Ascending aorta (tissue), 2 donors: ENCODE data around the gene EMD. TPM values are rescaled to one million over a fixed set of nuclear protein-coding genes. Genes with fewer than 3 reads are reported as not detected.
A peak's percentile ranks its signal among the peaks of the same experiment; 100 is the strongest.

ENCODE experiments used
- DNase-seq, 2 donors: peaks; one replicate each; pipeline ENCODE4 v3.0.0-alpha.2; 2019; ENCODE audit warnings: low spot score in 2 of 2
- H3K27ac ChIP-seq, 2 donors: fragments of 200-600 bp; sonication (generic); one replicate each; pipeline ENCODE4 v1.5.1; 2016 to 2017; ENCODE audit warnings: mild to moderate bottlenecking in 1 of 2
- H3K27me3 ChIP-seq: fragments of 200-600 bp; sonication (generic); one replicate; pipeline ENCODE4 v1.5.1; 2017
- H3K36me3 ChIP-seq, 2 donors: fragments of 200-600 bp; sonication (generic); one replicate each; pipeline ENCODE4 v1.5.1; 2016
- H3K4me1 ChIP-seq, 2 donors: fragments of 200-600 bp; sonication (generic); one replicate each; pipeline ENCODE4 v1.5.1; 2016 to 2017; ENCODE audit warnings: mild to moderate bottlenecking in 1 of 2
- H3K4me3 ChIP-seq, 2 donors: fragments of 200-600 bp; sonication (generic); one replicate each; pipeline ENCODE4 v1.5.1; 2016 to 2017; ENCODE audit warnings: mild to moderate bottlenecking in 1 of 2
- H3K9me3 ChIP-seq, 2 donors: fragments of 200-600 bp; sonication (generic); one replicate each; pipeline ENCODE4 v1.5.1; 2016
- intact Hi-C: fragments of 100-400 bp; cut with DNase I; formaldehyde crosslinking; loops from one replicate; pipeline ENCODE4 v1.15.1; 2023
- total RNA-seq: library from RNA; depleted of rRNA; stranded (reverse); fragments of >200 nt; gene quantifications from one replicate; pipeline ENCODE4 v1.1.0, GENCODE V29; 2016
- TF ChIP-seq, protein P1 (sequence below), 3 experiments: fragments of 200-600 bp in 2 of 3; fragments of 450-650 bp in 1 of 3; sonication (generic) in 2 of 3; IDR thresholded peaks; one replicate each; pipeline ENCODE4 v1.5.1; 2016 to 2019; ENCODE audit warnings: antibody characterized with exemption in 3 of 3, mild to moderate bottlenecking in 1 of 3, moderate library complexity in 1 of 3

The EMD gene
- total RNA-seq, 1 donor from 2014 or later, result 86.3 TPM

DNA sequence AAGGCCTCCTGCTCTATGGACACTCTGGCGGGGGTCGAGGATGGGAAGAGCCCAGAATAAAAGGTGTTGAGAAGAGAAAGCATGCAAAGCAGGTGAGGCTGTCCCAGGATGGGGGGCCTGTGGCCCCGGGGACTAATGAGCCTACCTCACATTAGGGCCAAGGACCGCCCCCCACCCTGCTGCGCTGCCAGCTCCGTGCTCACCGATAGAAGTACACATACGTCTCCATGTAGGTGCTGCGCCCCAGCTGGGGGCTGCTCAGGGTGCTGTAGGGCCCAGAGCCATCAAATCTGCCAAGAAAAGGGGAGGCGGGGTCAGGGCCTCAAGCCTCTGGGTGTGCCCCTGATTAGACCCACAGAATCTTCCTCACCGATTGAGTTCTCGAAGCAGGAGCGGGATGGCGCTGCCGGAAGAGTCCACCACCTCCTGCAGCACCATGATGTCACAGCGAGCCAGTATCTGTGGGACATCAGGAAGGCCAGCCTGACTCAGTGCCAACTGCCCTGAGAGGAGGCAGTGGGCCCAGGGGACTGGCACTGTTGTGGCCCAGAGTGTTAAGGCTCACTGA, 25.6 kb downstream of the EMD start:
- DNase-seq, result peak in 1 of 2 donors; percentile 62
- peaks cover 6 to 12% of the 10 kb centered on the region in 2 donors for H3K36me3 ChIP-seq
- TF ChIP-seq, protein P1, sequence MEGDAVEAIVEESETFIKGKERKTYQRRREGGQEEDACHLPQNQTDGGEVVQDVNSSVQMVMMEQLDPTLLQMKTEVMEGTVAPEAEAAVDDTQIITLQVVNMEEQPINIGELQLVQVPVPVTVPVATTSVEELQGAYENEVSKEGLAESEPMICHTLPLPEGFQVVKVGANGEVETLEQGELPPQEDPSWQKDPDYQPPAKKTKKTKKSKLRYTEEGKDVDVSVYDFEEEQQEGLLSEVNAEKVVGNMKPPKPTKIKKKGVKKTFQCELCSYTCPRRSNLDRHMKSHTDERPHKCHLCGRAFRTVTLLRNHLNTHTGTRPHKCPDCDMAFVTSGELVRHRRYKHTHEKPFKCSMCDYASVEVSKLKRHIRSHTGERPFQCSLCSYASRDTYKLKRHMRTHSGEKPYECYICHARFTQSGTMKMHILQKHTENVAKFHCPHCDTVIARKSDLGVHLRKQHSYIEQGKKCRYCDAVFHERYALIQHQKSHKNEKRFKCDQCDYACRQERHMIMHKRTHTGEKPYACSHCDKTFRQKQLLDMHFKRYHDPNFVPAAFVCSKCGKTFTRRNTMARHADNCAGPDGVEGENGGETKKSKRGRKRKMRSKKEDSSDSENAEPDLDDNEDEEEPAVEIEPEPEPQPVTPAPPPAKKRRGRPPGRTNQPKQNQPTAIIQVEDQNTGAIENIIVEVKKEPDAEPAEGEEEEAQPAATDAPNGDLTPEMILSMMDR (IDR thresholded peaks at IDR 0.05), result no peak
- no peaks in the 10 kb centered on the region for H3K27me3 ChIP-seq
- H3K9me3 ChIP-seq, result no peaks in the 10 kb centered on the region
- peaks cover 0 to 13% of the 10 kb centered on the region in 2 donors for H3K4me1 ChIP-seq
- H3K4me3 ChIP-seq, result no peak overlapping the region
- H3K27ac ChIP-seq, result no peak overlapping the region
- intact Hi-C loops, result loop anchor here (5.0 kb wide), 1 partner anchor 38 kb away; the partner anchor contains the start of gene FAM50A

DNA sequence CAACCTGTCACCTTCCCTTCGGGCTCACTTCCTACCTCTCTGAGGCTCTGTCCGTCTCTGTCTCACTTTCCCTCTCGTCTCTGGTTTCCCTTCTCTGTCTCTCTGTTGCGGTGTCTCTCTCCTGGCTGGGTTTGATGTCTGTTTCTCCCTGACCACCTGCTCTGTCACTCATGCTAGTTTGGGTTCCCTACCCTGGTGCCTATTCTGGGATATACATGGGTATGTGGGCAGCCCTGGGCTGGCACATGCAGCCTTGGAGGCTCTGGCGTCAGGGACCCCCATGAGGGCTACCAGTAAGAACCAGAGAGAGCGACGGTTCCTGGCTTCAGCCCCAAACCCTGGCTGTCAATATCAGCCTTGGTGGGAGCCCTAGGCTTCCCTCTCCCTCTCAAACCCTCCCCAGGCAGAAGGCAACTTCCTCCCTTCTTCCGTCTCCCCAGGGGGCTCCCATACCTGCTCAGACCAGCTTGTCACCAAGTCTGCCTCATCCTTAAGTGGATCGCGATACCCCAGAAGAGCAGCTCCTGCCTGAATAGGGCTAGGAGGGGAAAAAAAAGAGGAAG, 29.6 kb downstream of the EMD start:
- Histone ChIP-seq H3K9me3 (no peaks in the 10 kb centered on the region), H3K4me3 (peak overlapping the region; percentile 27 to 58), H3K27ac (peak overlapping the region; percentile 85 to 88), H3K36me3 (peaks cover 0 to 3% of the 10 kb centered on the region in 2 donors), H3K4me1 (peaks cover 0 to 9% of the 10 kb centered on the region in 2 donors), H3K27me3 (no peaks in the 10 kb centered on the region)
- DNase-seq, result peak in 1 of 2 donors; percentile 63
- intact Hi-C loops, result loop anchor here (5.0 kb wide), 1 partner anchor 34 kb away; the partner anchor contains the start of gene FAM50A
- TF ChIP-seq, protein P1 (IDR thresholded peaks at IDR 0.05), result no peak

DNA sequence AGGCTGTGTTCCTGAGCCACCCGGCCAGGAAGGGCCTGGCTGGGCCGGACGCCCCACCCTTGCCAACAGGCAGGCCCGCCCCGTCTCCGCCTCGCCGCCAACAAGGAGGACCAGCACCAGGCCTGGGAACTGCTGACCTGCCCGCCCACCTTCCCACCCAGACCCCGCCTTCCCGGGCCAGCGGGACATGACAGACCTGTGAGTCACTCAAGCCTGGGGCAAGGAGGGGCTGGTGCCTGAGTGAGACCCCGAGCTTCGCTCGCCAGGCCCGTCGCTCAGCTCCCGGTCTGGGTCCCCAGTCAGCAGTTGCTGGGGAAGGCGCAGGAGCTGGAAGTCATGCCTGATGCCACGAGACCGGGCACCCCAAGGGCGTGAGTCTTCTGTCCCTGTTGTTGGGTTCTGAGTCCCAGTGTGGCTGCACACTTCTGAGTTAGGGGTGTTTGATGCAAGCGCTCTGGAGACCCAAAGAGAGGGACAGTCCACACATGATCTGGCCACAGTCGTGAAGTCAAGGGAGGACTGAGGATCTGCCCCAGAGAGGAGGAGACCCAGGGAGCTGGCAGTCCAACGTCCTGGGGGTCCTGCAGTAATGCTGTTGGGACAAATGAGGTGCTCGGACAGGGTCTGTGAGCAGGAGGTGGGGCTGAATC, 30.3 kb downstream of the EMD start, which contains the start of gene DNASE1L1:
Gene DNASE1L1 (minus strand): TSS at position 33 of the 650 bp plus-strand sequence. CDS start 3,686 bp downstream, outside the sequence.
- DNase-seq, result peak; percentile 89 to 96
- no peaks in the 10 kb centered on the region for H3K9me3 ChIP-seq
- H3K4me3 ChIP-seq, result peak within 1 kb of the TSS; percentile 27 to 58
- H3K36me3 ChIP-seq, result peaks cover 3% of the 10 kb centered on the region in 2 donors
- H3K27ac ChIP-seq, result peak within 1 kb of the TSS; percentile 85 to 88
- intact Hi-C loops, result loop anchor here (5.0 kb wide), 1 partner anchor 33 kb away; the partner anchor contains the start of gene FAM50A
- TF ChIP-seq, protein P1 (IDR thresholded peaks at IDR 0.05), result no peak
- peaks cover 0 to 9% of the 10 kb centered on the region in 2 donors for H3K4me1 ChIP-seq
- no peaks in the 10 kb centered on the region for H3K27me3 ChIP-seq

DNA sequence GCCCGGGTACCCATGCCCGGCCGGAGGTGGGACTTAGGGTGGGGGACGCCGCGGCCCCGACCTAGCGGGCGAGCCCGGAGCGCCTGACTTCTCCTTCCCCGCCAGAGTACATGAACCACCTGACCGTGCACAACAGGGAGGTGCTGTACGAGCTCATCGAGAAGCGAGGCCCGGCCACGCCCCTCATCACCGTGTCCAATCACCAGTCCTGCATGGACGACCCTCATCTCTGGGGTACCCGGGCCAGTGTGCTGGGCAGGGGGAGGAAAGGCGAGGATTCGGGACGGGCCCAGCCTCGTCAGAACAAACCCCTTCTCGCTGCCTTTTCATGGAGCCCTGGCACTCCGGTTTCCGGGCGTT, 32.9 kb downstream of the EMD start:
- Histone ChIP-seq H3K9me3 (no peaks in the 10 kb centered on the region), H3K4me3 (peak overlapping the region; percentile 60 to 82), H3K36me3 (peaks cover 0 to 3% of the 10 kb centered on the region in 2 donors), H3K4me1 (peaks cover 0 to 9% of the 10 kb centered on the region in 2 donors), H3K27me3 (no peaks in the 10 kb centered on the region), H3K27ac (peak overlapping the region; percentile 89 to 91)
- DNase-seq, result peak in 1 of 2 donors; percentile 79
- intact Hi-C loops, result loop anchor here (1.0 to 5.0 kb wide), 2 partner anchors 16 to 65 kb away; partner anchors contain the start of genes ATP6AP1 and LAGE3
- TF ChIP-seq, protein P1 (IDR thresholded peaks at IDR 0.05), result no peak

DNA sequence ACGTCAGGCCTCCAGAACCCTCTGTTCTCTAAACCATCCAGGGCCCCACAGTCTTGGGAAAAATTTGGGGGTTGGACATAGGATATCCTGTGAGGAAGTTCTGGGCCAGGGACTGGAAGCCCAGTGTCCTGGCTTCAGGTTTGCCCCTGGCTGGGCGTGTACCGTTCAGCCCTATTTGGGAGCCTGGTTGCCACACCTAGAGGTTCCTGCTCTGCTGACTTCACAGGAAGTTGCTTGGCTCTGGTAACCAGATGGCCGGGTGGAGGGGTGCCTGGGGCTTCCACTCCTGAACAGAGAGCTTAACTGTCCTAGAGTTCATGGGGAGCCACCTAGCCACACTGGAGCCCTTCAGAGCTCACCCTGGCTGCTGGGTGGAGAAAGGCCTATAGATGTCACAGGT, 33.4 kb downstream of the EMD start:
- H3K4me3 ChIP-seq, result peak overlapping the region; percentile 60 to 82
- peak in 1 of 2 donors; percentile 73 for DNase-seq
- H3K4me1 ChIP-seq, result peaks cover 0 to 9% of the 10 kb centered on the region in 2 donors
- peak overlapping the region; percentile 89 to 91 for H3K27ac ChIP-seq
- peaks cover 0 to 3% of the 10 kb centered on the region in 2 donors for H3K36me3 ChIP-seq
- no peaks in the 10 kb centered on the region for H3K9me3 ChIP-seq
- intact Hi-C loops, result loop anchor here (1.0 to 5.0 kb wide), 2 partner anchors 16 to 65 kb away; partner anchors contain the start of genes ATP6AP1 and LAGE3
- no peaks in the 10 kb centered on the region for H3K27me3 ChIP-seq
- TF ChIP-seq, protein P1 (IDR thresholded peaks at IDR 0.05), result no peak
